Fibroblast of lung (primary cell): ENCODE results near the gene RAB3IP.

Experiments used
- CTCF ChIP-seq, 2 donors: IDR thresholded peaks in 1 of 2; conservative IDR thresholded peaks in 1 of 2; 1 replicate in 1 of 2; 2 replicates in 1 of 2; pipeline ENCODE4 v1.5.1; 2011 to 2012; ENCODE audit warnings: low read length in 2 of 2, control low read depth in 1 of 2, inconsistent platforms in 1 of 2, low read depth in 1 of 2, mild to moderate bottlenecking in 1 of 2
- EZH2 ChIP-seq: IDR thresholded peaks from 2 replicates; pipeline ENCODE4 v1.5.1; 2012; ENCODE audit warnings: low read length, control low read depth, mild to moderate bottlenecking; ENCODE audit errors: missing control alignments

- TF ChIP-seq CTCF (conservative IDR thresholded peaks at IDR 0.05 in 1 of 2, IDR thresholded peaks at IDR 0.05 in 1 of 2; ENCODE audit: low read depth in 1 of 2, low read length in 2 of 2): no peak
- no peak for TF ChIP-seq EZH2
Measured at GRCh38 chr12:69765515-69765914, 26.9 kb downstream of the RAB3IP start.
